ENCODE results near the gene WWOX. TPM values are rescaled to one million over a fixed set of nuclear protein-coding genes. Genes with fewer than 3 reads are reported as not detected.
A peak's percentile ranks its signal among the peaks of the same experiment; 100 is the strongest.

Gene WWOX
- total RNA-seq, 2 donors from 2014 or later: 30.0 to 35.4 TPM

GRCh38 chr16:78770353-78771091 lies 671.1 kb downstream of the WWOX start:
- Mint-ChIP-seq H3K27ac (no peak overlapping the region), H3K36me3 (ENCODE audit: low read depth) (no peaks in the 10 kb centered on the region)

GRCh38 chr16:78773291-78773702 lies 673.8 kb downstream of the WWOX start:
- no peaks in the 10 kb centered on the region for H3K36me3 Mint-ChIP-seq (ENCODE audit: low read depth)
- TF ChIP-seq CTCF (conservative IDR thresholded peaks at IDR 0.05): no peak
- H3K9me3 ChIP-seq (ENCODE audit: control insufficient read depth, low read length): no peaks in the 10 kb centered on the region
- no peak overlapping the region for H3K4me3 Mint-ChIP-seq
- no peaks in the 10 kb centered on the region for H3K4me1 ChIP-seq (ENCODE audit: control insufficient read depth, insufficient read depth, low read length)
- no peaks in the 10 kb centered on the region for H3K27me3 ChIP-seq (ENCODE audit: control insufficient read depth, insufficient read depth, low read length, poor library complexity, severe bottlenecking)
- no peak overlapping the region for H3K4me3 ChIP-seq (ENCODE audit: low read length)
- H3K27ac ChIP-seq (ENCODE audit: low read depth, low read length): no peak overlapping the region
- peaks cover 6% of the 10 kb centered on the region for H3K36me3 ChIP-seq (ENCODE audit: control insufficient read depth, insufficient read depth, low read length)
- H3K27ac Mint-ChIP-seq: no peak overlapping the region
- no peak for DNase-seq
- H3K9ac ChIP-seq (ENCODE audit: extremely low read depth, low read length, poor library complexity, severe bottlenecking): no peak overlapping the region
- WGBS, 2 experiments (ENCODE audit: insufficient coverage in 1 of 2, insufficient read length in 1 of 2): 94 to 97% methylated on average over 5 to 8 of the region's 8 CpGs
- H3K9me3 Mint-ChIP-seq: peaks cover 4% of the 10 kb centered on the region
- H3K4me1 Mint-ChIP-seq: peaks cover 4% of the 10 kb centered on the region
- no peaks in the 10 kb centered on the region for H3K27me3 Mint-ChIP-seq (ENCODE audit: insufficient read depth)

More at GRCh38 chr16:78770353-78771091, 671.1 kb downstream of the WWOX start:
- Histone ChIP-seq H3K9ac (ENCODE audit: extremely low read depth, low read length, poor library complexity, severe bottlenecking) (no peak overlapping the region), H3K27ac (ENCODE audit: low read depth, low read length) (no peak overlapping the region), H3K36me3 (ENCODE audit: control insufficient read depth, insufficient read depth, low read length) (peaks cover 6% of the 10 kb centered on the region), H3K27me3 (ENCODE audit: control insufficient read depth, insufficient read depth, low read length, poor library complexity, severe bottlenecking) (no peaks in the 10 kb centered on the region), H3K4me3 (ENCODE audit: low read length) (no peak overlapping the region), H3K9me3 (ENCODE audit: control insufficient read depth, low read length) (no peaks in the 10 kb centered on the region), H3K4me1 (ENCODE audit: control insufficient read depth, insufficient read depth, low read length) (peaks cover 4% of the 10 kb centered on the region)
- H3K9me3 Mint-ChIP-seq: peaks cover 4% of the 10 kb centered on the region
- no peak overlapping the region for H3K4me3 Mint-ChIP-seq
- peaks cover 14% of the 10 kb centered on the region for H3K4me1 Mint-ChIP-seq
- 53 to 66% methylated on average over 14 to 23 of the region's 23 CpGs for WGBS, 2 experiments (ENCODE audit: insufficient coverage in 1 of 2, insufficient read length in 1 of 2)
- H3K27me3 Mint-ChIP-seq (ENCODE audit: insufficient read depth): no peaks in the 10 kb centered on the region
- TF ChIP-seq CTCF (conservative IDR thresholded peaks at IDR 0.05): peak; percentile 93
- DNase-seq: peak; percentile 94

GRCh38 chr16:78773706-78774105 lies 674.3 kb downstream of the WWOX start:
- H3K4me1 ChIP-seq (ENCODE audit: control insufficient read depth, insufficient read depth, low read length): no peaks in the 10 kb centered on the region
- H3K27ac ChIP-seq (ENCODE audit: low read depth, low read length): no peak overlapping the region
- no peaks in the 10 kb centered on the region for H3K9me3 ChIP-seq (ENCODE audit: control insufficient read depth, low read length)
- no peak overlapping the region for H3K9ac ChIP-seq (ENCODE audit: extremely low read depth, low read length, poor library complexity, severe bottlenecking)
- Mint-ChIP-seq H3K4me3 (no peak overlapping the region), H3K36me3 (ENCODE audit: low read depth) (no peaks in the 10 kb centered on the region), H3K27me3 (ENCODE audit: insufficient read depth) (no peaks in the 10 kb centered on the region), H3K27ac (no peak overlapping the region), H3K9me3 (peaks cover 4% of the 10 kb centered on the region), H3K4me1 (peaks cover 2% of the 10 kb centered on the region)
- no peak for TF ChIP-seq CTCF (conservative IDR thresholded peaks at IDR 0.05)
- H3K4me3 ChIP-seq (ENCODE audit: low read length): no peak overlapping the region
- WGBS, 2 experiments (ENCODE audit: insufficient coverage in 1 of 2, insufficient read length in 1 of 2): 86 to 94% methylated on average over 3 to 4 of the region's 4 CpGs
- no peaks in the 10 kb centered on the region for H3K27me3 ChIP-seq (ENCODE audit: control insufficient read depth, insufficient read depth, low read length, poor library complexity, severe bottlenecking)
- DNase-seq: no peak
- peaks cover 6% of the 10 kb centered on the region for H3K36me3 ChIP-seq (ENCODE audit: control insufficient read depth, insufficient read depth, low read length)

Data from endodermal cell (in vitro differentiated cells).